Mammary epithelial cell (primary cell): ENCODE results near the gene VSIG10L2.

Experiments used
- EZH2 ChIP-seq: IDR thresholded peaks from 2 replicates; pipeline ENCODE4 v1.6.1; 2012; ENCODE audit warnings: low read length, inconsistent platforms, borderline replicate concordance
- TF ChIP-seq, protein P1 (sequence below), 2 donors: IDR thresholded peaks in 1 of 2; conservative IDR thresholded peaks in 1 of 2; 2 replicates each; pipeline ENCODE4 v1.5.1; 2011 to 2012; ENCODE audit warnings: inconsistent platforms in 2 of 2, low read length in 2 of 2, mild to moderate bottlenecking in 2 of 2, control low read depth in 1 of 2, low read depth in 1 of 2; ENCODE audit not compliant: insufficient read depth in 1 of 2; ENCODE audit errors: extremely low read depth in 1 of 2

DNA sequence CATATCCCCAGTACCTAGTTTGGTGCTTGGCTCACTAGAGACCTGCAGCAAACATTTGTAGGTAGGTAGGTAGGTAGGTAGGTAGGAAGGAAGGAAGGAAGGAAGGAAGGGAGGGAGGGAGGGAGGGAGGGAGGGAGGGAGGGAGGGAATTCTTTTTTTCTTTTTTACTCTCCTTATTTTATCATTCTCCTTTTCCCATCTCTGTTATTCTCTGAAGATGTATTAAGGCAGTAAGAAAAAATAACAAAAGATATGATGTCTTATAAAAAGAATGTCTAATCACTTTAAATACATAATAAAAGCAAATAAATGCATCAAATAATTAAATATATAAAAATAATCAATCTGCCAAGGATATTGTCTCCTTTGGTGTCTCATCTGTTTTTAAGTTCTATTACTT, 28.4 kb downstream of the VSIG10L2 start:
- TF ChIP-seq, protein P1, sequence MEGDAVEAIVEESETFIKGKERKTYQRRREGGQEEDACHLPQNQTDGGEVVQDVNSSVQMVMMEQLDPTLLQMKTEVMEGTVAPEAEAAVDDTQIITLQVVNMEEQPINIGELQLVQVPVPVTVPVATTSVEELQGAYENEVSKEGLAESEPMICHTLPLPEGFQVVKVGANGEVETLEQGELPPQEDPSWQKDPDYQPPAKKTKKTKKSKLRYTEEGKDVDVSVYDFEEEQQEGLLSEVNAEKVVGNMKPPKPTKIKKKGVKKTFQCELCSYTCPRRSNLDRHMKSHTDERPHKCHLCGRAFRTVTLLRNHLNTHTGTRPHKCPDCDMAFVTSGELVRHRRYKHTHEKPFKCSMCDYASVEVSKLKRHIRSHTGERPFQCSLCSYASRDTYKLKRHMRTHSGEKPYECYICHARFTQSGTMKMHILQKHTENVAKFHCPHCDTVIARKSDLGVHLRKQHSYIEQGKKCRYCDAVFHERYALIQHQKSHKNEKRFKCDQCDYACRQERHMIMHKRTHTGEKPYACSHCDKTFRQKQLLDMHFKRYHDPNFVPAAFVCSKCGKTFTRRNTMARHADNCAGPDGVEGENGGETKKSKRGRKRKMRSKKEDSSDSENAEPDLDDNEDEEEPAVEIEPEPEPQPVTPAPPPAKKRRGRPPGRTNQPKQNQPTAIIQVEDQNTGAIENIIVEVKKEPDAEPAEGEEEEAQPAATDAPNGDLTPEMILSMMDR (conservative IDR thresholded peaks at IDR 0.05 in 1 of 2, IDR thresholded peaks at IDR 0.05 in 1 of 2; ENCODE audit: extremely low read depth in 1 of 2, insufficient read depth in 1 of 2, low read depth in 1 of 2, low read length in 2 of 2) = no peak
- TF ChIP-seq EZH2 = no peak
